ENCODE measurements around the gene SAG. TPM values are rescaled to one million over a fixed set of nuclear protein-coding genes. Genes with fewer than 3 reads are reported as not detected.

SAG gene
- total RNA-seq, 1 donor from 2014 or later: 0.08 TPM

Other genes with a start within 250 kb of the SAG start
- 60.9 and 61.2 TPM in 2 replicates for gene INPP5D, start 247.5 kb upstream of the SAG start, total RNA-seq
- 42.4 and 42.7 TPM in 2 replicates for gene ATG16L1, start 56.1 kb upstream of the SAG start, total RNA-seq
- 42.5 and 43.7 TPM in 2 replicates for gene DGKD, start 46.7 kb downstream of the SAG start, total RNA-seq